Panc1 (cell line): ENCODE data around the gene CHTF18. TPM values are rescaled to one million over a fixed set of nuclear protein-coding genes. Genes with fewer than 3 reads are reported as not detected.

Source experiments
- ATAC-seq: fragments of 200-7000 bp; cut with Tn5 transposase; 2 replicates; pipeline ENCODE4 v1.9.1; 2020; ENCODE audit warnings: mild to moderate bottlenecking, moderate library complexity
- BruUV-seq: library from RNA; stranded (reverse); fragments of 400-500 nt; replicated peaks from 2 replicates; lab custom pipeline; 2021; lab: Mats Ljungman, UMichigan
- CTCF ChIA-PET: fragments of 300-600 bp; sonication (Branson Sonifier 250); formaldehyde crosslinking; loops from one replicate; lab custom pipeline; 2022; ENCODE audit warnings: antibody characterized with exemption; lab: Charles Lee
- POLR2A ChIA-PET: fragments of 300-600 bp; sonication (Branson Sonifier 250); formaldehyde crosslinking; loops from one replicate; lab custom pipeline; 2022; ENCODE audit warnings: antibody characterized with exemption; lab: Charles Lee
- DNase-seq: peaks from one replicate; pipeline ENCODE4 v3.0.0-alpha.2; 2010; ENCODE audit warnings: low read depth, low spot score
- H3K27ac ChIP-seq: 2 replicates; pipeline ENCODE4 v1.5.1; 2011; ENCODE audit warnings: mild to moderate bottlenecking, low read length, inconsistent platforms
- H3K27me3 ChIP-seq: fragments of 200-500 bp; sonication (Bioruptor generic); 2 replicates; pipeline ENCODE4 v1.6.0; 2014; ENCODE audit warnings: low read length, inconsistent platforms; ENCODE audit not compliant: control insufficient read depth, insufficient read depth
- H3K36me3 ChIP-seq: fragments of 200-500 bp; sonication (Bioruptor generic); 2 replicates; pipeline ENCODE4 v1.5.1; 2014; ENCODE audit warnings: inconsistent platforms, mild to moderate bottlenecking, low read length, moderate library complexity; ENCODE audit not compliant: control insufficient read depth, insufficient read depth
- H3K4me1 ChIP-seq: 2 replicates; pipeline ENCODE4 v1.5.1; 2011; ENCODE audit warnings: inconsistent platforms, mild to moderate bottlenecking, low read length, moderate library complexity; ENCODE audit not compliant: control insufficient read depth, insufficient read depth
- H3K4me3 ChIP-seq, 2 experiments: 2 replicates each; pipeline ENCODE4 v1.5.1; 2011 to 2012; ENCODE audit warnings: low read depth in 2 of 2, low read length in 2 of 2, mild to moderate bottlenecking in 2 of 2, inconsistent platforms in 1 of 2, moderate library complexity in 1 of 2
- H3K9me3 ChIP-seq: fragments of 200-500 bp; sonication (Bioruptor generic); 2 replicates; pipeline ENCODE4 v1.5.1; 2014; ENCODE audit warnings: low read depth, mild to moderate bottlenecking, inconsistent platforms, low read length, moderate library complexity; ENCODE audit not compliant: control insufficient read depth, insufficient read depth
- POLR2AphosphoS5 ChIP-seq: IDR thresholded peaks from 2 replicates; pipeline ENCODE4 v1.6.1; 2012; ENCODE audit warnings: mild to moderate bottlenecking, low read depth, low read length, moderate library complexity
- SIN3A ChIP-seq: IDR thresholded peaks from 2 replicates; pipeline ENCODE4 v1.6.1; 2012; ENCODE audit warnings: low read depth, mild to moderate bottlenecking, low read length, moderate library complexity, borderline replicate concordance; ENCODE audit not compliant: insufficient read depth
- TCF7L2 ChIP-seq: IDR thresholded peaks from 2 replicates; pipeline ENCODE4 v1.6.1; 2011; ENCODE audit warnings: mild to moderate bottlenecking, low read depth, low read length, inconsistent platforms
- in situ Hi-C: cut with HindIII; loops from 2 replicates; pipeline ENCODE4 v1.10.0; 2016; ENCODE audit warnings: low sequenced_read_pairs, low pct_unique_long_range_greater_than_20kb
- intact Hi-C: fragments of 100-400 bp; cut with micrococcal nuclease; formaldehyde crosslinking; loops from one replicate; pipeline ENCODE4 v1.10.0; 2022; ENCODE audit not compliant: unreplicated experiment
- total RNA-seq: library from RNA; stranded (reverse); gene quantifications from one replicate; pipeline ENCODE4 v1.2.1, GENCODE V29; 2021; ENCODE audit not compliant: unreplicated experiment
- TF ChIP-seq, protein P1 (sequence below): fragments of 450-650 bp; IDR thresholded peaks from 2 replicates; pipeline ENCODE4 v1.5.1; 2017; ENCODE audit warnings: mild to moderate bottlenecking
- TF ChIP-seq, protein P2 (sequence below), 2 experiments: IDR thresholded peaks; 2 replicates each; pipeline ENCODE4 v1.6.1; 2011 to 2012; ENCODE audit warnings: low read depth in 2 of 2, control low read depth in 1 of 2, low read length in 1 of 2, mild to moderate bottlenecking in 1 of 2, moderate library complexity in 1 of 2; ENCODE audit not compliant: insufficient read depth in 1 of 2

CHTF18 gene
- total RNA-seq, 1 experiment from 2014 or later, result 118 TPM

GRCh38 chr16:793414-793813 lies 5.0 kb downstream of the CHTF18 start:
- BruUV-seq, result no TSS peak
- Histone ChIP-seq H3K36me3 (peaks cover 5% of the 10 kb centered on the region), H3K27ac (no peak overlapping the region), H3K27me3 (no peaks in the 10 kb centered on the region), H3K4me1 (peaks cover 13% of the 10 kb centered on the region), H3K9me3 (no peaks in the 10 kb centered on the region), H3K4me3 (no peak overlapping the region)
- ATAC-seq, result no peak
- CTCF ChIA-PET, result no interaction called here
- in situ Hi-C loops, result no loop called here
- POLR2A ChIA-PET, result interaction anchor here (0.5 to 0.6 kb wide), 2 partner anchors 14 to 50 kb away, joined by 7 to 10 read pairs; no protein-coding TSS in a partner anchor
- intact Hi-C loops, result no loop called here
- TF ChIP-seq, protein P1, sequence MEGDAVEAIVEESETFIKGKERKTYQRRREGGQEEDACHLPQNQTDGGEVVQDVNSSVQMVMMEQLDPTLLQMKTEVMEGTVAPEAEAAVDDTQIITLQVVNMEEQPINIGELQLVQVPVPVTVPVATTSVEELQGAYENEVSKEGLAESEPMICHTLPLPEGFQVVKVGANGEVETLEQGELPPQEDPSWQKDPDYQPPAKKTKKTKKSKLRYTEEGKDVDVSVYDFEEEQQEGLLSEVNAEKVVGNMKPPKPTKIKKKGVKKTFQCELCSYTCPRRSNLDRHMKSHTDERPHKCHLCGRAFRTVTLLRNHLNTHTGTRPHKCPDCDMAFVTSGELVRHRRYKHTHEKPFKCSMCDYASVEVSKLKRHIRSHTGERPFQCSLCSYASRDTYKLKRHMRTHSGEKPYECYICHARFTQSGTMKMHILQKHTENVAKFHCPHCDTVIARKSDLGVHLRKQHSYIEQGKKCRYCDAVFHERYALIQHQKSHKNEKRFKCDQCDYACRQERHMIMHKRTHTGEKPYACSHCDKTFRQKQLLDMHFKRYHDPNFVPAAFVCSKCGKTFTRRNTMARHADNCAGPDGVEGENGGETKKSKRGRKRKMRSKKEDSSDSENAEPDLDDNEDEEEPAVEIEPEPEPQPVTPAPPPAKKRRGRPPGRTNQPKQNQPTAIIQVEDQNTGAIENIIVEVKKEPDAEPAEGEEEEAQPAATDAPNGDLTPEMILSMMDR, result no peak
- no peak for TF ChIP-seq TCF7L2
- no peak for TF ChIP-seq SIN3A
- TF ChIP-seq POLR2AphosphoS5, result no peak
- TF ChIP-seq, protein P2, sequence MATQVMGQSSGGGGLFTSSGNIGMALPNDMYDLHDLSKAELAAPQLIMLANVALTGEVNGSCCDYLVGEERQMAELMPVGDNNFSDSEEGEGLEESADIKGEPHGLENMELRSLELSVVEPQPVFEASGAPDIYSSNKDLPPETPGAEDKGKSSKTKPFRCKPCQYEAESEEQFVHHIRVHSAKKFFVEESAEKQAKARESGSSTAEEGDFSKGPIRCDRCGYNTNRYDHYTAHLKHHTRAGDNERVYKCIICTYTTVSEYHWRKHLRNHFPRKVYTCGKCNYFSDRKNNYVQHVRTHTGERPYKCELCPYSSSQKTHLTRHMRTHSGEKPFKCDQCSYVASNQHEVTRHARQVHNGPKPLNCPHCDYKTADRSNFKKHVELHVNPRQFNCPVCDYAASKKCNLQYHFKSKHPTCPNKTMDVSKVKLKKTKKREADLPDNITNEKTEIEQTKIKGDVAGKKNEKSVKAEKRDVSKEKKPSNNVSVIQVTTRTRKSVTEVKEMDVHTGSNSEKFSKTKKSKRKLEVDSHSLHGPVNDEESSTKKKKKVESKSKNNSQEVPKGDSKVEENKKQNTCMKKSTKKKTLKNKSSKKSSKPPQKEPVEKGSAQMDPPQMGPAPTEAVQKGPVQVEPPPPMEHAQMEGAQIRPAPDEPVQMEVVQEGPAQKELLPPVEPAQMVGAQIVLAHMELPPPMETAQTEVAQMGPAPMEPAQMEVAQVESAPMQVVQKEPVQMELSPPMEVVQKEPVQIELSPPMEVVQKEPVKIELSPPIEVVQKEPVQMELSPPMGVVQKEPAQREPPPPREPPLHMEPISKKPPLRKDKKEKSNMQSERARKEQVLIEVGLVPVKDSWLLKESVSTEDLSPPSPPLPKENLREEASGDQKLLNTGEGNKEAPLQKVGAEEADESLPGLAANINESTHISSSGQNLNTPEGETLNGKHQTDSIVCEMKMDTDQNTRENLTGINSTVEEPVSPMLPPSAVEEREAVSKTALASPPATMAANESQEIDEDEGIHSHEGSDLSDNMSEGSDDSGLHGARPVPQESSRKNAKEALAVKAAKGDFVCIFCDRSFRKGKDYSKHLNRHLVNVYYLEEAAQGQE (IDR thresholded peaks at IDR 0.05; ENCODE audit: insufficient read depth in 1 of 2, low read depth in 2 of 2, low read length in 1 of 2), result no peak
- no peak for DNase-seq

DNA sequence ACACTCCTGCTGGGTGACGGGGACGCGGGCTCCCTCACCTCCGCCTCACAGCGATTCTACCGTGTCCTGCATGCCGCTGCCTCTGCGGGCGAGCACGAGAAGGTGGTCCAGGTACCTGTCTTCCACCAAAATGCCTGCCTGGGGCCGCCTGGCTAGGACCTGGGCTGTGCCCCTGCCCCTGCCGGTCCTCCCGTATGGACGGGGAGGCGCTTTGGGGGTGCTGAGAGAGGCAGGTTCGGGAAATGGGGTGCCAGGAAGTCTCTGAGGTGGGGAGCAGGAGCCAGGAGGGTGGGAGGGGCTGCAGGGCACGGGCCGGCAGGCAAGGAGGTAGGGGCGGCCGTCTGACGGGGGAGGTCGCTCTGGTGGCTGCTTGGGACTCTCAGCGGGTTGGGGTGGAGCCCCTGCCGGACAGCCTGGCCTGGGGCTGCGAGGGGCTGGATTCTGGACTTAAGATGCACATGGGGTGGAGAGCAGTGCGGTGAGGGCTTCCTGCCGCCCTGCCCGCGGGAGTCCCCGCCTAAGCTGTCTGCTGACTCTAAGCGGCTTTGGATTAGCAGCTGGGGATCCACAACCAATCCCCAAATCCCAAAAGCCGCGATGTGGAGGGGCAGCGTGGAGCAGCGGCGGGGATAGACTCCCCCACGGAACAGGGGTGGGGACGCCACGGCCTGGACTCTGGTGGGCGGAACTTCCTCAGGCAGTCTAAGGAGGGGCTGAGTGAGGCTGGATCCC lies 5.8 kb downstream of the CHTF18 start:
- Histone ChIP-seq H3K36me3 (peaks cover 3% of the 10 kb centered on the region), H3K27ac (no peak overlapping the region), H3K4me3 (no peak overlapping the region), H3K27me3 (no peaks in the 10 kb centered on the region), H3K9me3 (no peaks in the 10 kb centered on the region), H3K4me1 (peaks cover 20% of the 10 kb centered on the region)
- ATAC-seq (peak; percentile 10; the same call in 1 of the 2 replicates), DNase-seq (no peak)
- TF ChIP-seq, protein P1, result no peak
- TF ChIP-seq SIN3A (no peak), POLR2AphosphoS5 (no peak), TCF7L2 (no peak)
- TF ChIP-seq, protein P2 (IDR thresholded peaks at IDR 0.05; ENCODE audit: insufficient read depth in 1 of 2, low read depth in 2 of 2, low read length in 1 of 2), result no peak
- ChIA-PET POLR2A (no interaction called here), CTCF (no interaction called here)
- intact Hi-C loops, result no loop called here
- in situ Hi-C loops, result no loop called here
- BruUV-seq, result no TSS peak
